HepG2 (cell line): Measurements from ENCODE around the gene AAMP. TPM values are rescaled to one million over a fixed set of nuclear protein-coding genes. Genes with fewer than 3 reads are reported as not detected.

ENCODE experiments used
- PHF20 ChIP-seq: sonication (generic); formaldehyde crosslinking; IDR thresholded peaks from 2 replicates; pipeline ENCODE4 v1.5.0; 2020; ENCODE audit warnings: mild to moderate bottlenecking, missing genetic modification reagents
- SIN3B ChIP-seq: fragments of 150-350 bp; IDR thresholded peaks from 2 replicates; pipeline ENCODE4 v1.6.1; 2014; ENCODE audit warnings: low read length
- SOX5 ChIP-seq: IDR thresholded peaks from 2 replicates; pipeline ENCODE4 v1.6.1; 2016; ENCODE audit warnings: borderline replicate concordance
- SPEN ChIP-seq: sonication (generic); formaldehyde crosslinking; IDR thresholded peaks from 2 replicates; pipeline ENCODE4 v1.5.1; 2020; ENCODE audit warnings: low read depth, mild to moderate bottlenecking, missing genetic modification reagents
- TOE1 ChIP-seq: sonication (generic); formaldehyde crosslinking; IDR thresholded peaks from 2 replicates; pipeline ENCODE4 v1.4.0; 2020; ENCODE audit warnings: mild to moderate bottlenecking, missing genetic modification reagents
- ZBTB26 ChIP-seq: IDR thresholded peaks from 2 replicates; pipeline ENCODE4 v1.6.1; 2016; ENCODE audit warnings: missing compliant biosample characterization, missing genetic modification reagents, borderline replicate concordance
- ZMAT3 ChIP-seq: sonication (generic); formaldehyde crosslinking; conservative IDR thresholded peaks from 2 replicates; pipeline ENCODE4 v1.7.0; 2021; ENCODE audit warnings: missing genetic modification reagents
- ZNF101 ChIP-seq: sonication (generic); formaldehyde crosslinking; IDR thresholded peaks from 2 replicates; pipeline ENCODE4 v1.4.0; 2020; ENCODE audit warnings: mild to moderate bottlenecking, low read depth, missing genetic modification reagents, borderline replicate concordance
- ZNF124 ChIP-seq: sonication (generic); formaldehyde crosslinking; IDR thresholded peaks from 2 replicates; pipeline ENCODE4 v1.4.0; 2020; ENCODE audit warnings: missing genetic modification reagents
- ZNF180 ChIP-seq: sonication (generic); formaldehyde crosslinking; IDR thresholded peaks from 2 replicates; pipeline ENCODE4 v1.4.0; 2020; ENCODE audit warnings: low read depth, missing genetic modification reagents, borderline replicate concordance
- ZNF232 ChIP-seq: sonication (generic); formaldehyde crosslinking; IDR thresholded peaks from 2 replicates; pipeline ENCODE4 v1.4.0; 2020; ENCODE audit warnings: missing genetic modification reagents, borderline replicate concordance
- ZNF275 ChIP-seq: sonication (generic); formaldehyde crosslinking; IDR thresholded peaks from 2 replicates; pipeline ENCODE4 v1.8.0; 2022; ENCODE audit warnings: missing genetic modification reagents, mild to moderate bottlenecking, inconsistent platforms, borderline replicate concordance
- ZNF326 ChIP-seq: sonication (generic); formaldehyde crosslinking; IDR thresholded peaks from 2 replicates; pipeline ENCODE4 v1.4.0; 2020; ENCODE audit warnings: missing genetic modification reagents, borderline replicate concordance
- ZNF337 ChIP-seq: sonication (generic); formaldehyde crosslinking; IDR thresholded peaks from 2 replicates; pipeline ENCODE4 v1.5.1; 2020; ENCODE audit warnings: missing genetic modification reagents, low read depth, mild to moderate bottlenecking, borderline replicate concordance
- ZNF577 ChIP-seq: sonication (generic); formaldehyde crosslinking; IDR thresholded peaks from 2 replicates; pipeline ENCODE4 v1.4.0; 2020; ENCODE audit warnings: mild to moderate bottlenecking, low read depth, missing genetic modification reagents, borderline replicate concordance
- polyA plus RNA-seq, 8 experiments: library from polyadenylated mRNA; depleted of rRNA in 3 of 8; stranded (reverse) in 7 of 8; unstranded in 1 of 8; fragments of >200 nt; fragmentation: Illumina TruSeq in 4 of 8; extraction: Trizol in 4 of 8; gene quantifications; 2 replicates each; pipeline versions ENCODE4 v1.2.1 to v1.2.3, GENCODE V29; 2011 to 2016; ENCODE audit warnings: low read depth in 4 of 8, missing spikeins in 1 of 8, mixed read lengths in 1 of 8; ENCODE audit not compliant: insufficient read depth in 1 of 8
- total RNA-seq, 5 experiments: library from RNA; depleted of rRNA; stranded (reverse); fragments of >200 nt; fragmentation: Illumina TruSeq; extraction: Trizol; gene quantifications; 2 replicates each; pipeline ENCODE4 v1.2.3, GENCODE V29; 2016; ENCODE audit warnings: low read depth in 1 of 5
- TF ChIP-seq, protein P1 (sequence below): sonication (generic); formaldehyde crosslinking; IDR thresholded peaks from 2 replicates; pipeline ENCODE4 v1.8.1; 2022; ENCODE audit warnings: mild to moderate bottlenecking, missing genetic modification reagents
- TF ChIP-seq, protein P2 (sequence below): sonication (generic); formaldehyde crosslinking; IDR thresholded peaks from 2 replicates; pipeline ENCODE4 v1.5.1; 2020; ENCODE audit warnings: mild to moderate bottlenecking, missing genetic modification reagents, moderate library complexity
- TF ChIP-seq, protein P3 (sequence below): sonication (generic); formaldehyde crosslinking; IDR thresholded peaks from 2 replicates; pipeline ENCODE4 v1.5.1; 2020; ENCODE audit warnings: mild to moderate bottlenecking, moderate library complexity, missing genetic modification reagents

AAMP gene
- total and polyA plus RNA-seq, 2 of the 13 experiments (the other 11 are each of a cell fraction or from before 2014, with no cell fraction given): 110 to 186 TPM

DNA sequence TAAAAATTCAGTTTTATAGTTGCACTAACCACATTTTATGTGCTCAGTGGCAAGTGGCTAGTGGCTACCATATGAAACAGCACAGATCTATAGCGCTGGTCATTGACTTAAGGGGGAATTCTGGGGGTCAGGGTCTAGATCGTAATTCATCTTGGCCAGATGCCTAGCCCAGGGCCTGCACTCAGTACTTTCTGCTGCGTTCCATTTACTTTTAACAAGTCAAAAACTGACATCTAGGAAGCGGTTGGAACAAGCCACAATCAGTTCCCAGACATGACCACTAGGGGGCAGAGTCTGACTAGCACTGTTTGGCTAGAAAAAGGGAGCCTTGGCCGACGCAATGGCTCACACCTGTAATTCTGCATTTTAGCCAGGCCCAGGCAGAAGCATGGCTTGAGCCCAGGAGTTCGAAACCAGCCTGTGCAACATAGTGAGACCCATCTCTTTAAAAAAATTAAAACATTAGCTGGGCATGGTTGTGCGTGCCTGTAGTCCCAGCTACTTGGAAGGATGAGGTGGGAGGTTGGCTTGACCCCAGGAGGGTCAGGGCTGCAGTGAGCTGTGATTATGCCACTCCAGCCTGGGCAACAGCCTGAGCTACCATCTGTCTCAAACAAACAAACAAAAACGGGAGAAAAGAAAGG, 31.4 kb upstream of the AAMP start (continued):
- peak; percentile 89 for TF ChIP-seq TOE1
- TF ChIP-seq ZBTB26 (CRISPR knock-in tag): peak; percentile 38; the same call in 1 of the 2 replicates
- no peak for TF ChIP-seq PHF20 (CRISPR knock-in tag)
- peak; percentile 99 for TF ChIP-seq ZNF232
- TF ChIP-seq ZNF180 (CRISPR knock-in tag): no peak
- TF ChIP-seq SIN3B: no peak
- TF ChIP-seq, protein P1, sequence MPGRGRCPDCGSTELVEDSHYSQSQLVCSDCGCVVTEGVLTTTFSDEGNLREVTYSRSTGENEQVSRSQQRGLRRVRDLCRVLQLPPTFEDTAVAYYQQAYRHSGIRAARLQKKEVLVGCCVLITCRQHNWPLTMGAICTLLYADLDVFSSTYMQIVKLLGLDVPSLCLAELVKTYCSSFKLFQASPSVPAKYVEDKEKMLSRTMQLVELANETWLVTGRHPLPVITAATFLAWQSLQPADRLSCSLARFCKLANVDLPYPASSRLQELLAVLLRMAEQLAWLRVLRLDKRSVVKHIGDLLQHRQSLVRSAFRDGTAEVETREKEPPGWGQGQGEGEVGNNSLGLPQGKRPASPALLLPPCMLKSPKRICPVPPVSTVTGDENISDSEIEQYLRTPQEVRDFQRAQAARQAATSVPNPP (CRISPR knock-in tag): no peak
- no peak for TF ChIP-seq ZNF101
- TF ChIP-seq, protein P2, sequence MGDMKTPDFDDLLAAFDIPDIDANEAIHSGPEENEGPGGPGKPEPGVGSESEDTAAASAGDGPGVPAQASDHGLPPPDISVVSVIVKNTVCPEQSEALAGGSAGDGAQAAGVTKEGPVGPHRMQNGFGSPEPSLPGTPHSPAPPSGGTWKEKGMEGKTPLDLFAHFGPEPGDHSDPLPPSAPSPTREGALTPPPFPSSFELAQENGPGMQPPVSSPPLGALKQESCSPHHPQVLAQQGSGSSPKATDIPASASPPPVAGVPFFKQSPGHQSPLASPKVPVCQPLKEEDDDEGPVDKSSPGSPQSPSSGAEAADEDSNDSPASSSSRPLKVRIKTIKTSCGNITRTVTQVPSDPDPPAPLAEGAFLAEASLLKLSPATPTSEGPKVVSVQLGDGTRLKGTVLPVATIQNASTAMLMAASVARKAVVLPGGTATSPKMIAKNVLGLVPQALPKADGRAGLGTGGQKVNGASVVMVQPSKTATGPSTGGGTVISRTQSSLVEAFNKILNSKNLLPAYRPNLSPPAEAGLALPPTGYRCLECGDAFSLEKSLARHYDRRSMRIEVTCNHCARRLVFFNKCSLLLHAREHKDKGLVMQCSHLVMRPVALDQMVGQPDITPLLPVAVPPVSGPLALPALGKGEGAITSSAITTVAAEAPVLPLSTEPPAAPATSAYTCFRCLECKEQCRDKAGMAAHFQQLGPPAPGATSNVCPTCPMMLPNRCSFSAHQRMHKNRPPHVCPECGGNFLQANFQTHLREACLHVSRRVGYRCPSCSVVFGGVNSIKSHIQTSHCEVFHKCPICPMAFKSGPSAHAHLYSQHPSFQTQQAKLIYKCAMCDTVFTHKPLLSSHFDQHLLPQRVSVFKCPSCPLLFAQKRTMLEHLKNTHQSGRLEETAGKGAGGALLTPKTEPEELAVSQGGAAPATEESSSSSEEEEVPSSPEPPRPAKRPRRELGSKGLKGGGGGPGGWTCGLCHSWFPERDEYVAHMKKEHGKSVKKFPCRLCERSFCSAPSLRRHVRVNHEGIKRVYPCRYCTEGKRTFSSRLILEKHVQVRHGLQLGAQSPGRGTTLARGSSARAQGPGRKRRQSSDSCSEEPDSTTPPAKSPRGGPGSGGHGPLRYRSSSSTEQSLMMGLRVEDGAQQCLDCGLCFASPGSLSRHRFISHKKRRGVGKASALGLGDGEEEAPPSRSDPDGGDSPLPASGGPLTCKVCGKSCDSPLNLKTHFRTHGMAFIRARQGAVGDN: peak; percentile 17; the same call in 1 of the 2 replicates
- TF ChIP-seq ZNF337 (CRISPR knock-in tag): 0 out of 2 replicates have a peak, but pooled peaks have one; percentile 53
- no peak for TF ChIP-seq ZNF326
- TF ChIP-seq ZNF275 (CRISPR knock-in tag): no peak
- TF ChIP-seq, protein P3, sequence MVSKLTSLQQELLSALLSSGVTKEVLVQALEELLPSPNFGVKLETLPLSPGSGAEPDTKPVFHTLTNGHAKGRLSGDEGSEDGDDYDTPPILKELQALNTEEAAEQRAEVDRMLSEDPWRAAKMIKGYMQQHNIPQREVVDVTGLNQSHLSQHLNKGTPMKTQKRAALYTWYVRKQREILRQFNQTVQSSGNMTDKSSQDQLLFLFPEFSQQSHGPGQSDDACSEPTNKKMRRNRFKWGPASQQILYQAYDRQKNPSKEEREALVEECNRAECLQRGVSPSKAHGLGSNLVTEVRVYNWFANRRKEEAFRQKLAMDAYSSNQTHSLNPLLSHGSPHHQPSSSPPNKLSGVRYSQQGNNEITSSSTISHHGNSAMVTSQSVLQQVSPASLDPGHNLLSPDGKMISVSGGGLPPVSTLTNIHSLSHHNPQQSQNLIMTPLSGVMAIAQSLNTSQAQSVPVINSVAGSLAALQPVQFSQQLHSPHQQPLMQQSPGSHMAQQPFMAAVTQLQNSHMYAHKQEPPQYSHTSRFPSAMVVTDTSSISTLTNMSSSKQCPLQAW (CRISPR knock-in tag): peak; percentile 86
- TF ChIP-seq ZNF124 (CRISPR knock-in tag): 0 out of 2 replicates have a peak, but pooled peaks have one; percentile 37
- TF ChIP-seq SPEN: peak; percentile 49; the same call in 1 of the 2 replicates
- TF ChIP-seq ZNF577: no peak
- TF ChIP-seq SOX5 (CRISPR knock-in tag): peak; percentile 67
- TF ChIP-seq ZMAT3: no peak
